NOMO-1 treated with dmso at 0.1 percent for 144 hours (cell line): ENCODE results near the gene USP5.
A peak's percentile ranks its signal among the peaks of the same experiment; 100 is the strongest.
"Not testable (repeated sequence)": the region's sequence is repeated elsewhere in the genome, so short reads cannot be mapped to it uniquely, and the experiment has no call there.

Experiments used
- DNase-seq: peaks from one replicate; lab custom pipeline; 2025; ENCODE audit not compliant: unreplicated experiment; lab: John Stamatoyannopoulos, UW

USP5 gene

DNA sequence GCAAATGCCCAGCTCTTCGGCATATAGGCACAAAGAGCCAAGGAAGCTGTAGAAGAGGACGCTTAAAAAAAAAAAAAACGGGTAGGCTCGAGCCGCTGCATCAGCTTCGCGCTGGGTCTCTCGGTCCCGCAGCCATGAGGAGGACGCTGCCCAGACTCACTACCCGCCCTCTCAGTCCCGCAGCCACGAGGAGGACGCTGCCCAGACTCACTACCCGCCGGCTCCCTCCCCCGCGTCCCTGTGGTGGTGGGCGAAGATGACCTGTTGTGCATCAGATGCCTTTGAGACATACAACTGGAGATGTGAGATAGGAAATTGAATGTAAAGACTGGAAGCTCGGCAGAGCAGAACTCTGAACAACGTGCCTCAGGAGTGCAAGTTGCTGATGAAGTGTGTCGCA lies 32.6 kb downstream of the USP5 start:
- DNase-seq, result no peak

GRCh38 chr12:6886206-6886999 lies 34.5 kb downstream of the USP5 start:
- not testable (repeated sequence) for DNase-seq

DNA sequence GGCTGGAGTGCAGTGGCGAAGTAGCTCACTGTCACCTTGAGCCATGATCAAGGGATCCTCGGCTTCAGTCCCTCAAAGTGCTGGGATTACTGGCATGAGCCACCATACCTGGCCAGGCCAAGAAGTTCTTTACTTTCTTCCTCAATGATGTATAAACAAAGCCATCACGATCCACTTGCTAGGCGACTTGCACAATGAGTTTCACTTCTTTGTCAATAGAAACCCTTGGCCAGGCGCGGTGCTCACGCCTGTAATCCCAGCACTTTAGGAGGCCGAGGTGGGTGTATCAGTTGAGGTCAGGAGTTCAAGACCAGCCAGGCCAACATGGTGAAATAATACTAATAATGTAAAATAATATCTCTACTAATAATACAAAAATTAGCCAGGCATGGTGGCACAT lies 35.5 kb downstream of the USP5 start:
- DNase-seq, result peak; percentile 55

- no peak for DNase-seq
These were observed 36.4 kb downstream of the USP5 start for GRCh38 chr12:6888360-6888759.

- not testable (repeated sequence) for DNase-seq
These were observed 36.8 kb downstream of the USP5 start for GRCh38 chr12:6888794-6889193.

- not testable (repeated sequence) for DNase-seq
These were observed 38.0 kb downstream of the USP5 start for GRCh38 chr12:6889775-6890573.

- peak; percentile 98 for DNase-seq
These were observed 39.1 kb downstream of the USP5 start for GRCh38 chr12:6890789-6891645.

- no peak for DNase-seq
These were observed 39.7 kb downstream of the USP5 start for GRCh38 chr12:6891646-6892001.

GRCh38 chr12:6892683-6893082 lies 40.7 kb downstream of the USP5 start:
- not testable (repeated sequence) for DNase-seq

GRCh38 chr12:6894321-6894720 lies 42.4 kb downstream of the USP5 start:
- no peak for DNase-seq

GRCh38 chr12:6896846-6897435 lies 45.0 kb downstream of the USP5 start:
- no peak for DNase-seq

DNA sequence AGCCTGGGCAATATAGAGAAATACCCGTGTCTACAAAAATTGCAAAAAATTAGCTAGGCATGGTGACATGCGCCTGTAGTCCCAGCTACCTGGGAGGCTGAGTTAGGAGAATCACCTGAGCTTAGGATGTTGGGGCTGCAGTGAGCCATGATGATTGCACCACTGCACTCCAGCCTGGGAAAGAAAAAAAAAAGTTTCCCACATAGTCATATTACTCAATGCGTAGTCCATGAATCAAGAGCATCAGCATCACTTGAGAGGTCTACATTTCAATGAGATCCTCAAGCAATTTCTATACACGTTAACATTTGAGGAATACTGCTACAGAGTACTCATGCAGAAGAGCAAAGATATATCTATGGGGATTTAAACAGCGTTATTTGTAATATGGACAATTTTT lies 47.5 kb downstream of the USP5 start:
- DNase-seq, result no peak

DNA sequence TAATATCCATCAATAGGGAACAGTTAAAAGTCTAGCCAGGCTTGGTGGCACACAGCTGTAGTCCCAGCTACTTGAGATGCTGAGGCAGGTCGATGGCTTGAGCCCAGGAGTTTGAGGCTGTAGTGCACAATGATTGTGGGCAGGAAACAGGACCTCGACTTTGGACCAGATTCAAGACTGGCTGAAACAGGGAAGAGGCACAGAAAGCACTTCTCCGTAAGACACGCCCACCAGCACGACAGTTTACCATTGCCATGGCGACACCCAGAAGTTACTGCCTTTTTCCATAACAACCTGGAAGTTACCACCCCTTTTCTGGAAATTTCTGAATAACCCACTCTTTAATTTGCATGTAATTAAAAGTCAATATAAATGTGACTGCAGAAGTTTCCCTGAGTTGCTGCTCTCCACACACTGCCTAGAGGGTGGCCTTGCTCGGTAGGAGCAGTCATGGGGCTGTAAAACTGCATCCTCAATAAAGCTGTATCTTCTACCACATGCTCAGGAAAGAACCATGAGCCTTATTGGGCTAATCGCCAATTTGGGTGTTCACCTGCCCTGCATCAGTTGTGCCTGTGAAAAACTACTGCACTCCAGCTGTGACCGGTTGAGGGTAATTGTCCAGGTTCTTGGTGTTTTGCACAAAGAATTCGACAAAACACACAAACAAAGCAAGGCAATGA lies 48.0 kb downstream of the USP5 start:
- no peak for DNase-seq

DNA sequence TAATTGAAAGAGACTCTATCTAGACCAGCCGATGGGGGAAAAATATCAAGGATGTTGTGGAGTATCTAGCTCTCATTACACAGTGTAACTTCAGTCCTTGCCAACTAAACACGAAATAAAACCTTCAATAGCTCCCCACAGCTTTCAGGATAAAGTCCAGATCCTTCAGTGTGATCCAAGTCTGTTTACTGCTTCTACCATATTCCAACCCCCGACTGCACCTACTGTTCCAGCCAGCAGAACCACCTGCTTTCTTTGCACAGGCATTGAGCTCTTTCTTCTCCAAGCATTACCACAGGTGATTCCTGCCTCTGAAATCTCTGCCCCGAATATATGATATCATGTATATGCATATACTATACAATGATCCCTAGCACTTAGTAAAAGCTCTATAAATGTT lies 50.5 kb downstream of the USP5 start:
- no peak for DNase-seq

GRCh38 chr12:6903722-6904121 lies 51.8 kb downstream of the USP5 start:
- no peak for DNase-seq

- DNase-seq, result peak; percentile 86
These were observed 52.6 kb downstream of the USP5 start, which contains the start of gene LRRC23 for GRCh38 chr12:6904280-6905276. LRRC23 (plus strand) TSS chr12:6904822; CDS start chr12:6905634, 812 bp downstream.

- no peak for DNase-seq
These were observed 53.6 kb downstream of the USP5 start for GRCh38 chr12:6905414-6906040.

DNA sequence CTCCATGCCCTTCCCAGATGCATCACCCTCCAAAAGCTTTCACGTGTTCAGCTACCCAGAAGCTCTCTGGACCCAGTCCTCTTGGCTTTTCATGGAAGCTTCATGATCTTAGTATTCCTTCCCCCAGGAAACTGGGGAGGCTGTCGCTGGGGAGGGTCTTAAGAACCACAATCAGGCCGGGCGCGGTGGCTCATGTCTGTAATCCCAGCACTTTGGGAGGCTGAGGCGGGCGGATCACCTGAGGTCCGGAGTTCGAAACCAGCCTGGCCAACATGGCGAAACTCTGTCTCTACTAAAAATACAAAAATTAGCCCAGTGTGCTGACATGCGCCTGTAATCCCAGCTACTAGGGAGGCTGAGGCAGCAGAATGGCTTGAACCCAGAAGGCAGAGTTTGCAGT lies 56.2 kb downstream of the USP5 start:
- not testable (repeated sequence) for DNase-seq
